Glutamatergic neuron (in vitro differentiated cells): Measurements from ENCODE around the gene UGT1A4. TPM values are rescaled to one million over a fixed set of nuclear protein-coding genes. Genes with fewer than 3 reads are reported as not detected.

Experiments used
- DNase-seq: peaks from one replicate; pipeline ENCODE4 v3.0.0; 2022
- H3K27ac Mint-ChIP-seq: one replicate; pipeline ENCODE4 v1.8.0; 2020; ENCODE audit warnings: mild to moderate bottlenecking, mixed read lengths, inconsistent platforms; ENCODE audit not compliant: unreplicated experiment
- H3K27me3 Mint-ChIP-seq: one replicate; pipeline ENCODE4 v1.8.0; 2020; ENCODE audit warnings: mild to moderate bottlenecking, moderate library complexity, mixed read lengths, inconsistent platforms; ENCODE audit not compliant: unreplicated experiment
- H3K36me3 Mint-ChIP-seq: one replicate; pipeline ENCODE4 v1.8.0; 2020; ENCODE audit warnings: mild to moderate bottlenecking, mixed read lengths, inconsistent platforms; ENCODE audit not compliant: unreplicated experiment
- H3K4me1 Mint-ChIP-seq: one replicate; pipeline ENCODE4 v1.8.0; 2020; ENCODE audit warnings: mild to moderate bottlenecking, low read depth, mixed read lengths, inconsistent platforms; ENCODE audit not compliant: unreplicated experiment
- H3K4me3 Mint-ChIP-seq: one replicate; pipeline ENCODE4 v1.8.0; 2020; ENCODE audit warnings: mild to moderate bottlenecking, mixed read lengths, inconsistent platforms; ENCODE audit not compliant: unreplicated experiment
- H3K9me3 Mint-ChIP-seq: one replicate; pipeline ENCODE4 v1.8.0; 2020; ENCODE audit warnings: mild to moderate bottlenecking, moderate library complexity, mixed read lengths, inconsistent platforms; ENCODE audit not compliant: unreplicated experiment
- CTCF ChIP-seq: fragments of 200-600 bp; sonication (generic); IDR thresholded peaks from one replicate; pipeline ENCODE4 v1.5.0; 2021; ENCODE audit not compliant: partially characterized antibody, unreplicated experiment
- total RNA-seq: library from RNA; stranded (reverse); fragmentation: NEBNext Ultra II Directional; extraction: Animal tissue kit (Norgen Biotek cat#: 25700); gene quantifications from one replicate; pipeline ENCODE4 v1.2.1, GENCODE V29; 2021; ENCODE audit not compliant: unreplicated experiment

Gene UGT1A4
- total RNA-seq, 1 donor from 2014 or later = not detected

- DNase-seq = no peak
- H3K27me3 Mint-ChIP-seq = peaks cover 3% of the 10 kb centered on the region
- H3K4me1 Mint-ChIP-seq = peaks cover 3% of the 10 kb centered on the region
- no peaks in the 10 kb centered on the region for H3K36me3 Mint-ChIP-seq
- H3K4me3 Mint-ChIP-seq = no peak overlapping the region
- H3K9me3 Mint-ChIP-seq = peaks cover 9% of the 10 kb centered on the region
- no peak overlapping the region for H3K27ac Mint-ChIP-seq
- no peak for TF ChIP-seq CTCF
Observed at GRCh38 chr2:233798335-233799086, 80.0 kb downstream of the UGT1A4 start.

GRCh38 chr2:233799087-233799665, 80.6 kb downstream of the UGT1A4 start:
- no peak for DNase-seq
- no peak for TF ChIP-seq CTCF
- Mint-ChIP-seq H3K4me1 (peaks cover 3% of the 10 kb centered on the region), H3K36me3 (no peaks in the 10 kb centered on the region), H3K27me3 (peaks cover 3% of the 10 kb centered on the region), H3K27ac (no peak overlapping the region), H3K9me3 (peaks cover 9% of the 10 kb centered on the region), H3K4me3 (no peak overlapping the region)

GRCh38 chr2:233799716-233800115, 81.2 kb downstream of the UGT1A4 start:
- H3K36me3 Mint-ChIP-seq = no peaks in the 10 kb centered on the region
- no peak overlapping the region for H3K27ac Mint-ChIP-seq
- H3K27me3 Mint-ChIP-seq = peaks cover 4% of the 10 kb centered on the region
- no peak for DNase-seq
- no peak for TF ChIP-seq CTCF
- H3K4me1 Mint-ChIP-seq = peaks cover 3% of the 10 kb centered on the region
- no peak overlapping the region for H3K4me3 Mint-ChIP-seq
- H3K9me3 Mint-ChIP-seq = peaks cover 9% of the 10 kb centered on the region

GRCh38 chr2:233800208-233800607, 81.7 kb downstream of the UGT1A4 start:
- TF ChIP-seq CTCF = no peak
- DNase-seq = no peak
- Mint-ChIP-seq H3K27me3 (peaks cover 4% of the 10 kb centered on the region), H3K9me3 (peaks cover 4% of the 10 kb centered on the region), H3K36me3 (no peaks in the 10 kb centered on the region), H3K4me3 (no peak overlapping the region), H3K27ac (no peak overlapping the region), H3K4me1 (peaks cover 3% of the 10 kb centered on the region)
